ENCODE measurements around the gene SLC23A1.

Gene SLC23A1

GRCh38 chr5:139341689-139342422 is 41.2 kb downstream of the SLC23A1 start, which contains the start of gene PAIP2:
Gene PAIP2 (plus strand): TSS chr5:139341854. CDS start chr5:139363785, 21,931 bp downstream.
- Histone ChIP-seq H3K27ac (ENCODE audit: low read depth, low read length) (peak within 1 kb of the TSS; percentile 100), H3K4me1 (ENCODE audit: control insufficient read depth, insufficient read depth, low read length) (peaks cover 8% of the 10 kb centered on the region), H3K36me3 (ENCODE audit: control insufficient read depth, insufficient read depth, low read length) (peaks cover 8% of the 10 kb centered on the region), H3K9me3 (ENCODE audit: control insufficient read depth, insufficient read depth, low read length) (no peaks in the 10 kb centered on the region), H3K27me3 (ENCODE audit: control insufficient read depth, insufficient read depth, low read length) (no peaks in the 10 kb centered on the region), H3K9ac (ENCODE audit: low read depth, low read length) (peak within 1 kb of the TSS; percentile 99), H3K4me3 (ENCODE audit: low read depth, low read length) (peak within 1 kb of the TSS; percentile 99)

DNA sequence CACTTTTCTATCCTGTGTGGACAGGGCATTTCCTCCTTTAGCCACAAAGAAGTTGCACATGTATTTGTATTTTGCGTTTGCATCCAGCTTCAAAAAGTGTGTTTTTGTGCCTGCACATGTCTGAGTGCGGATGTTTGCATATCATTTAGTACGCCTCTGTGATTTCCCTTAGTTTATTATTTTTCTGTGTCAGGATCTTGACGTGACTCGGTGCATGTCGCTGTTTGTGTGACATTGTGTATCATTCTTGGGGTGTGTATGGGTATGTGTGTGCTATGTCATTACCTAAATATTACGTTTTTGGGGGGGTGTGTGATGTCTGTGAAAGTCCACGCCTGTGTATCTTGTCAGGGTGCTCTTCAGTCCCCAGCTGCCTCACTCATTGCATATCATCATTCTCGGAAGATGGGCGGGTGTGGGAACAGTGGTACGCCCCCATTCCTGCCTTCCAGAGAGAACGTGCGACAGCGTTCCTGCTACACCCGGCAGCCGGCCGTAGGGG is 41.9 kb downstream of the SLC23A1 start:
- no peaks in the 10 kb centered on the region for H3K9me3 ChIP-seq (ENCODE audit: control insufficient read depth, insufficient read depth, low read length)
- no peak overlapping the region for H3K9ac ChIP-seq (ENCODE audit: low read depth, low read length)
- peaks cover 8% of the 10 kb centered on the region for H3K4me1 ChIP-seq (ENCODE audit: control insufficient read depth, insufficient read depth, low read length)
- peaks cover 8% of the 10 kb centered on the region for H3K36me3 ChIP-seq (ENCODE audit: control insufficient read depth, insufficient read depth, low read length)
- H3K27ac ChIP-seq (ENCODE audit: low read depth, low read length), result no peak overlapping the region
- no peaks in the 10 kb centered on the region for H3K27me3 ChIP-seq (ENCODE audit: control insufficient read depth, insufficient read depth, low read length)
- peak overlapping the region; percentile 99 for H3K4me3 ChIP-seq (ENCODE audit: low read depth, low read length)

- no peak overlapping the region for H3K27ac ChIP-seq (ENCODE audit: low read depth, low read length)
- H3K4me1 ChIP-seq (ENCODE audit: control insufficient read depth, insufficient read depth, low read length), result peaks cover 8% of the 10 kb centered on the region
- no peaks in the 10 kb centered on the region for H3K27me3 ChIP-seq (ENCODE audit: control insufficient read depth, insufficient read depth, low read length)
- no peak overlapping the region for H3K9ac ChIP-seq (ENCODE audit: low read depth, low read length)
- H3K36me3 ChIP-seq (ENCODE audit: control insufficient read depth, insufficient read depth, low read length), result peaks cover 5% of the 10 kb centered on the region
- H3K9me3 ChIP-seq (ENCODE audit: control insufficient read depth, insufficient read depth, low read length), result no peaks in the 10 kb centered on the region
- H3K4me3 ChIP-seq (ENCODE audit: low read depth, low read length), result no peak overlapping the region
Observed at GRCh38 chr5:139340051-139340450, 43.0 kb downstream of the SLC23A1 start.

GRCh38 chr5:139335811-139336210 is 47.3 kb downstream of the SLC23A1 start:
- peak overlapping the region; percentile 21 for H3K27ac ChIP-seq (ENCODE audit: low read depth, low read length)
- H3K4me3 ChIP-seq (ENCODE audit: low read depth, low read length), result no peak overlapping the region

More at GRCh38 chr5:139335811-139336210, 47.3 kb downstream of the SLC23A1 start:
- peaks cover 28% of the 10 kb centered on the region for H3K36me3 ChIP-seq (ENCODE audit: control insufficient read depth, insufficient read depth, low read length)
- no peaks in the 10 kb centered on the region for H3K9me3 ChIP-seq (ENCODE audit: control insufficient read depth, insufficient read depth, low read length)
- H3K27me3 ChIP-seq (ENCODE audit: control insufficient read depth, insufficient read depth, low read length), result no peaks in the 10 kb centered on the region
- no peak overlapping the region for H3K9ac ChIP-seq (ENCODE audit: low read depth, low read length)
- no peaks in the 10 kb centered on the region for H3K4me1 ChIP-seq (ENCODE audit: control insufficient read depth, insufficient read depth, low read length)
